ENCODE data around the gene ZNF175.

DNA sequence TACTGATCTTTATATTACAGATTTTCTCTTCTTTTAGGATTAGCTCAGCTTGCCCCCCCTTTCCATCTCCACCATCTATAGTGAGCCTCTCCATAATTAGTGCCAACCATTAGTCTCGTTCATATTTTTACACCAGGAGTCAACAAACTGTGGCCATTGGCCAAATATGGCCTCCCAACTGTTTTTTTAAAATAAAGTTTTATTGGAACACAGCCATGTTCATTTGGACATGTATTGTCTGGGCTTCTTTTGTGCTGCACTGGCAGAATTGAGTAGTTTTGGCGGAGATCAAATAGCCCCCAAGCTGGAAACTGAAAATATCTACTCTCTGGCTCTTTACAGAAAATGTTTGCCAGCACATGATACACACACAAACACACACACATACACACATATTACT is 18.4 kb downstream of the ZNF175 start:
- TF ChIP-seq, protein P1, sequence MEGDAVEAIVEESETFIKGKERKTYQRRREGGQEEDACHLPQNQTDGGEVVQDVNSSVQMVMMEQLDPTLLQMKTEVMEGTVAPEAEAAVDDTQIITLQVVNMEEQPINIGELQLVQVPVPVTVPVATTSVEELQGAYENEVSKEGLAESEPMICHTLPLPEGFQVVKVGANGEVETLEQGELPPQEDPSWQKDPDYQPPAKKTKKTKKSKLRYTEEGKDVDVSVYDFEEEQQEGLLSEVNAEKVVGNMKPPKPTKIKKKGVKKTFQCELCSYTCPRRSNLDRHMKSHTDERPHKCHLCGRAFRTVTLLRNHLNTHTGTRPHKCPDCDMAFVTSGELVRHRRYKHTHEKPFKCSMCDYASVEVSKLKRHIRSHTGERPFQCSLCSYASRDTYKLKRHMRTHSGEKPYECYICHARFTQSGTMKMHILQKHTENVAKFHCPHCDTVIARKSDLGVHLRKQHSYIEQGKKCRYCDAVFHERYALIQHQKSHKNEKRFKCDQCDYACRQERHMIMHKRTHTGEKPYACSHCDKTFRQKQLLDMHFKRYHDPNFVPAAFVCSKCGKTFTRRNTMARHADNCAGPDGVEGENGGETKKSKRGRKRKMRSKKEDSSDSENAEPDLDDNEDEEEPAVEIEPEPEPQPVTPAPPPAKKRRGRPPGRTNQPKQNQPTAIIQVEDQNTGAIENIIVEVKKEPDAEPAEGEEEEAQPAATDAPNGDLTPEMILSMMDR (IDR thresholded peaks at IDR 0.05): no peak
- TF ChIP-seq MYC (IDR thresholded peaks at IDR 0.05; ENCODE audit: borderline replicate concordance, low read length) (no peak), FOSL2 (IDR thresholded peaks at IDR 0.05) (no peak), FOSL2 (CRISPR knock-in tag; IDR thresholded peaks at IDR 0.05) (no peak), RFX5 (IDR thresholded peaks at IDR 0.05) (no peak)

Data from A549 (cell line).